GM19193 (cell line): ENCODE results near the gene KIF26B.

ENCODE experiments used
- POLR2A ChIP-seq: IDR thresholded peaks from 4 replicates; pipeline ENCODE4 v1.6.1; 2011; ENCODE audit not compliant: insufficient read depth, insufficient read length; ENCODE audit errors: extremely low read depth

The KIF26B gene

DNA sequence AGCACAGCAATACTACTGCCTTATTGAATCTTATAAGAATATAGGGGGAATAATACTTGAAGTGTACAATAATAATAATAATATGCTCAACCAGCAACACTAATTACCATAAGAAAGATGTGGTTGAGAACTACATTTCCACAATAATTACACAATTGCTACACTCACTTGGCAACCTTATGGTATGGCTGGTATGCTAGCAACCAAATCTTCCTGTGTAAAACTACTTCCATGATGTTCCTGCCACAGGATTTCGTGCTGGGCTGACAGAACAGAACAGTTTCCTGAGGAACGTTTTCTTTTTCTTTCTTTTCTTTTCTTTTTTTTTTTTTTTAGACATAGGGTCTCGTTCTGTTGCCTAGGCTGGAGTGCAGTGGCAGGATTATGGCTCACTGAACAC, 50.6 kb downstream of the KIF26B start:
- TF ChIP-seq POLR2A = no peak

DNA sequence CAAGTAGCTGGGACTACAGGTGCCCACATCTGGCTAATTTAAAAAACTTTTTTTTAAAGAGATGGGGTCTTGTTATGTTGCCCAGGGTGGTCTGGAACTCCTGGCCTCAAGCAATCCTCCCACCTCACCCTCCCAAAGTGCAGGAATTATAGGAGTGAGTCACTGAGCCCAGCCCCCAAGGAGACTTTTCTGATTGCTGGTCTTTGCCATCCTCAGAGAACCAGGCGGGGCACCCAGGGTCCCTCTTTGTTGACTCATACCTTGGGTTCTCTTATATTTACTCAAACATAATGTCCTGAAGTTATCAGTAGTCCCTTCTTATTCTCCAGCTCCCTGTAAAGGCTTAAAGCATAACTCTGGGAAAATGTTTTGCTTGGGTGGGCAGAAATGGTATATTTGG, 51.1 kb downstream of the KIF26B start:
- TF ChIP-seq POLR2A = no peak

DNA sequence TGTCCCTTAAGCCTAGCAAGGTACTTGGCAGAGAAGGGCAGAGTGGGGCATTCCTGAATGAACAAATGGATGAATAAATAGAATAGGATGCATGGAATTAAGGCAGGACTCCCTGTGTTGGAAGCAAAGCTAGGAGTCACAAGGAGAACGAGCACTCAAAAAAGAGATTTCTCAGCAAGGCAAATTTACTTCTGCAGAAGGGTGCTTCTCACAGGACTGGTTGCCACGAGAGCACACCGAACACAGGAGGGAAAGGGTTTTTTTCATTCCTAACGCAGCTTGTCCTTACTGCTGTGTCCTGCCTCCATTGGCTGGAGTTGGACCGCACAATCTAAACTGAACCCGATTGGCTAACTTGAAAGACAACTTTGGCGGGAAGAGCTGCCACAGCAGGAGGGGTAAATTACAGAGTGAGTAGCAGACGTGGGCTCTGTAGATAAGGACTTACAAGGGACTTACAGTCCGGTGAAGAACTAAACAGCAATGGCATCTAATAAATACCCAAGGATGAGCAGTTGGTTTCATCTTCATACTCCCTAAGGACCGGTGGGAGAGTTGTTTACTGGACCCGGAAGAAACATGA, 52.4 kb downstream of the KIF26B start:
- no peak for TF ChIP-seq POLR2A

DNA sequence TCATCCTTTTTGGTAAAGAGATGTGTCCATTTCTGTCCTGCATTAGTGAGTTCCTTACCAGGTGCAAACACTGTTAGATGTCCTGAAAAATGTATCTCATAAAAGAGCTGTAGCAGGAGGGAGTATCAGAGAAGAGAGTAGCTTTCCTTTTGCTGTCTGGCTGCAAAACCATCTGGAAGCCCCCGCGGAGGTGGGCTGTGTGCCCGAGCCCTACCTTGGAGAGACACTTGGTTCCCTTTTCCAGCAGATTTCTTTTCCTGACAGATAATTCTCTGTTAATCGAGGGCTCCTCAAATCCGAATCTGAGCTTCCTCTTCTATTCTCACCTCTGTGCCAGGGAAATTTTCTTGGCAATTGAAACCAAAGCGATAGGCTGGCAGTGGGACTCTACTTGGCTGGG, 53.0 kb downstream of the KIF26B start:
- no peak for TF ChIP-seq POLR2A

DNA sequence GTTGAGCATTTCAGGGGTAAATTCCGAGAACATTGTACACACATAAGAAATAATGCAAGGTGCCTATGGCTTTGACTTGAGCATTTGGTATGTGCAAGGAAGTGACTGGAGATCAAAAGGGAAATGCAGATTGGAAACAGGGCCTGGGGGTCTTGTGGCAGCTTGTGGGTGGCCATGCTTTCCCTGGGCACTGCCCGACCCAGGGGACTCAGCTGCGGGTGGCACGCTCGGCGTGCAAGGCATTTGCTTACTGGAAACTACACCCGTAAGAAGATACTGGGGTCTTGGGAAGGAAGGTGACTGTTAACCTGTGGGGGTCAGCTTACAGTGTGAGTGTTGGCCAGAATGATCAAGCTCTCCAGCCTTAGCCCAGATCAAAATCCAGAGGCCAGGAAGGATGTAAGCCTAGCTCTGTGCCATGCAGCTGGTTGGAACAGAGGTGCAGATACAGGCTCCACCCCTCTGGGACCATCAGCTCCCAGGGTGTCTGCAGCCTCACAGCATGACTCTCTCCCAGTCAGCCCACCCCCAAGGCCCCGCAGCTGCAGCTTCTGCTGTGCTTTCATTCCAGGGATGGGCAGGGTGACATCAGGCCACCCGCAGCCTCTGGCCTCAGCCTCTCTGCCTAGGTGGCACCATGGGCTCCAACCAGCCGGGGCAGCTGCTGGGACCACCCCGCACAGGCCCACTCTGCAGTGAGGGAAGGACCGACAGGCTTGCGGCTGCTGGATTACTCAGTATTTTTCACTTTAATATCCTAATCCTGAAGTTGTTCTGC, 55.1 kb downstream of the KIF26B start:
- TF ChIP-seq POLR2A = no peak

DNA sequence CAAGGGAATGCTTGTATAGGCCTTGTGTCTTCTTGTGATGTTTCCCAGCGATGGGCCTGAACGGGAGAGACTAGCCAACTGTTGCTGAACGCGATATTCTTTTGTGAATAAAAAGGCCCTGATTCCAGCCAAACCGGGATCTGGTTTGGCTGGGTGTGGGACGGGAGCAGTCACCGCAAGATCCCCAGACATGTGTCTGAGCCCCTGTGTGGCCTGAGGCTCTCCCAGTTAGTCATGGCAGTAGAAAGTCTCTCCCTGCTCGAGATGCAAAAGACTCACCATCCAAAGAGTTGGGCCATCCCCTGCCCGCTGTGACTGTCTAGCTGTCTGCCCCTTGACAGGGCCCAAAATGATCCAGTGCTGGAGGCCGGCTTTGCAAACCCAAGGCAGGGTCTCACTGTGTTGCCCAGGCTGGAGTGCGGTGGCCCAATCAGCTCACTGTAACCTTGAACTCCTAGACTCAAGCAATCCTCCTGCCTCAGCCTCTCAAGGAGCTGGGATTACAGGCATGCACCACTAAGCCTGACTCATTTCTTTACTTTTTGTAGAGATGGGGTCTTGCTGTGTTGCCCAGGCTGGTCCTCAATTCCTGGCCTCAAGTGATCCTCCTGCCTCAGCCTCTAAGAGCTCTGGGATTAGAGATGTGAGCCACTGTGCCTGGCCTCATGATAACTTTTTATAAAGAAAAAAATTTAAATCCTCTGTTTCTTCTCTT, 56.4 kb downstream of the KIF26B start:
- TF ChIP-seq POLR2A = no peak

DNA sequence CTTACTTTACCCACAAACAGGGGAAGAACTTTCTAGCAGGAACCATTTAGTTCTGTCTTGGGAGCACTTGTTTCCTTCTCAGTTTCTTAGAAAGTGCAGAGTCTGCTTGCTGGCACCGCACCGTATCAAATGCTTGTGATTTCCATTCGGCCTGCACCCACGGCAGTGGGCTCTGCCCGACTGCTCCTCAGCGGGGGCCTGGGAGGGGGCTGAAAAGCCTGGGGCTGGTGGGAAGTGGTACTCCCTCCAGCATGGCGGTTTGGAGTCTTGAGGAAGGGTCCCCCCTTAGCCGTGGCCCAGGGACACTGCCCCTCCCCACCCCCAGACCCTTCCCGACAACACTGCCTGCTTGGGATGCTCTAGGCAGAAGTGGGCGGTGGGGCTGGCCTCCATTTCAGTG, 57.0 kb downstream of the KIF26B start:
- TF ChIP-seq POLR2A = no peak

DNA sequence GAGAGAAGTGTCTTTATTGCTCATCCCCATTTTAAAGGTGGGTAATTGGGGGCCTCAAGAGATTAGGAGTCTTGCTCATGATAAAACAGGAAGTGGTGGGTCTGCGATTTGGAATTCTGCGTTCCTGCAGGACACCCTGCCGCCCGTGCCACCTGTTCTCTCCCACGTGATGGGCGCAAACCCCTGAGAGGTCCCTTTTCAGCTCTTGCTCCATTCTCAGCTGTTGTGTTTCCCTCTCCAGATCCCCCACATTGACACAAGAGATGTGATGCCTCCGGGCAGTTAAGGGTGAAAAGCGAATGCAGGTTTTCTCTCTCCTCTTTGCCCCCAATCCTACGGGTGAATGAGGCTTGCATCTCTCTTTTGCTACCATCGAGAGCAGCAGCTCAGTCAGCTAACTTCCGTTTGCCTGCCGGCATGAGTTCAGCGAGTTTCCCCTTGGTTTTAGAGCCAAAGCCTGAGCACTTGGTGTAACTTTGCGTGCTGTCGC, 57.5 kb downstream of the KIF26B start:
- TF ChIP-seq POLR2A = no peak

DNA sequence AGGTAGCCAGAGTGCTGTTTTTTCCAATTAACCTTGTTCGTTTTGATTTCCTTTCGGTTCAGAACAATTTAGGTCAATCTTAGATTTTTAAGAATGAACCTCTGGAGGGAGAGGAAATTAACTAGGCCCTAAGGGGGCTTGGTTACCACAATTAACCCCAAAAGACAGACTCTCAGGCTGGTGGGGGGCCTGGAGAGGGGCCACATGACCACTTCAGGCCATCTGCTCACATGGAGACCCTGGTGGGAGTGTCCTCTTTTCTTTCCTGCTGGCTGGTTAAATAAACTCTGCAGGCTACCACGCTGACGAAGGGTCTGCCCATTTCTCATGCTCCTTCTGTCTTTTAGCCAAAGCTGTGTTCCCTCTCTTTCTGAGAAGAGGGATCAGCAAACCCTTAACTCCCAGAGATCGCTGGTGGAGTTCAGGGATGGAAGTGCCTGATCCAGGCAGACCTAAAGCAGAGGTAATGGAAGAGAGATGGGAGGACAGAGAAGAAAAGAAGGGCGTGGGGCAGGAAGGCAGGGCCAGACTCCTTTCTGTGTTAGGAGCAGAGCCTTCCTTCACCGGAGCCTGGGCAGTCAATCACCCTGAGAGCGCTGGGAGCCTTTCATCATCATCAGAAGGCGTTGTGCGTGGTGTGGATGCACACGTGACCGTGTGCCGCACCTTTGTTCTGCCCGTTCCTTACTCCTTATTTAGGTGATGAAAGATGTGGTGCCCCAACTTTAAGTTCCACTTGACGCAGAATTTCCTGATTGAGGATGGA, 58.5 kb downstream of the KIF26B start:
- TF ChIP-seq POLR2A = no peak

DNA sequence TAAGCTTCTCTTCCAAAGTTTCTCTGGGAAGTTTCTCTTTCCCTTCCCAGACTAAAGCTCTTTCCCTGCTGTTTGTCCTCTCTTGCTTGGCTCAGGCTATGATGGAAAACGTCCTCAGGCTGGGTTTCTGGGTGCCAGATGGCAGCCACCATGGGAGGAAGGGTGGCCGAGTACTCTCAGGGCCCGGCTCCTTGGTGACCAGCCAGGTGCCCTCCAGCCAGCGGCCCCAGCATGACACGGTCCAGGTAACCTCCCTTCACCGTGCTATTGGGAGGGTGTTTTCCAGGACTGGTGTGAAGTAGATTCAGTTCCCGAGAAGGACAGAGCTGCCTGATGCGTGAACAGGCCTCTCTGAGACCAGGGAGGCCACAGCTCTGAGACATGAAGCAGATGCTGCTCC, 60.3 kb downstream of the KIF26B start:
- no peak for TF ChIP-seq POLR2A

DNA sequence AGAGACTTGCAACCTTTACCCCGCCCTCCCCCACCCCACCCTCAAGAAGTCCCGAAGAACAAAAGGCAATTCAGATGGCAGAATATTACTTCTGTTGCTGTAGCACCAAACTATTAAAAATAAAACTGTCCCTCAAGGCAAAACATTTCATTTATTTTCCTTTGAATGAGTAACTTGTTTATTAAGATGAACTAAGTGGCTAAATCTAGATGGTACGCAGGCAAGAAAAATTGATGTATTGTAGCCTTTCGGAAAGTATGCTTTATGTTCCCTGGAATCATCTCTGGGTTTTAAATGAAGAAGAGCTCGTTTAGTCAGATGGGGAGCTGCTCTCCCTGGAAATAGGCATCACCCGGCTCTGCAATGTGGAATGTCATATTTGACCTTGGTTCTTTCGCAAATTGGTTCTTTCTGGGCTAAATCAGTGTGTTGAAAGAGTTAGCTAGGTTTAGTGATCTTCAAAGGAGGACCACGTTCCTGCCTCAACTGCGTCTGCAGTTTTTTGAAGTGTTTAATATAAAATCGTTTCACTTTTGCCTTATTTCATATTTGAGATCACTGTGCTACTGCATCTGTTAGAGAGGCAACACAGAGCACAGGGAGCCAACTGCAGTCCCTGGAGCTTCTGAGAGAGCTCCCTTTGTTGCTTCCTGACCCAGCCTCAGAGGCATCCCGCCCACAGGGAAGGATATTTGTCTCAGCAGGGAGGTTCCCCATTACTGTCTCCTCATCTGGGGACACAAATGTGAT, 61.8 kb downstream of the KIF26B start:
- TF ChIP-seq POLR2A = no peak

DNA sequence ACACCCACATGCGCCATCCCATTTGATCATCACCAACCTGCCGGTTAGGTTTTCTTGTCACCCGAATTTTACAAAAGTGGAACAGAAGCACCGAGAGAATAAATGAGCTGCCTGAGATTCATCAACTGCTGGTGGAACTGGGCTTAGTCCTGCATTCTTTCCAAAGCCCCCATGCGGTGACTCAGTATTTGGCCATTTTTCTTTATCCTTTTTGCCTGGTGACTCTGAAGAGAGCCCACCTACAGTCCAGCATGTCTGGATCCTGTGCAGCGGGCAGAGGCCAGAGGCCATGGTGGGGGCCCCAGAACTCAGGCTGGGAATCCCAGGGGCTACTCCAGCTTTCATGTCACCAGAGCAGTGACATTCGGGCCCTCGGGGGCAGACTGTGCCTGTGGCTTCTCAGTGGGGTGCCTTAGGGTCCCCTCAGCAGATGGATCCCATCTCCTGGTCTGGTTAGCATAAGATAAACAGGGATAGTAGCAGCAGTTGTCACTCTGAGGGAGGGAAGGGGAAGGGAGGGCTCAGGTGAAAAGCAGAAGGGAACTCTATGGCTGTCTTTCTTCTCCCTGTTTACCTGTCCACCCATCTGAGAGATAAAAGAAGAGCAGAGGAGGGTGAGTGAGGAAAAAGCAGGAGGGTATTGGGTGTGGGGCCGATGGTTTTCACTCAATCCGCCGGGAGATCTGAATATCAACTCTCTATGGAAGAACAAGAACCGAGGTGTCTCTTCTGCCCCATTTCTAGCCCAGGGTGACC, 63.2 kb downstream of the KIF26B start:
- no peak for TF ChIP-seq POLR2A

DNA sequence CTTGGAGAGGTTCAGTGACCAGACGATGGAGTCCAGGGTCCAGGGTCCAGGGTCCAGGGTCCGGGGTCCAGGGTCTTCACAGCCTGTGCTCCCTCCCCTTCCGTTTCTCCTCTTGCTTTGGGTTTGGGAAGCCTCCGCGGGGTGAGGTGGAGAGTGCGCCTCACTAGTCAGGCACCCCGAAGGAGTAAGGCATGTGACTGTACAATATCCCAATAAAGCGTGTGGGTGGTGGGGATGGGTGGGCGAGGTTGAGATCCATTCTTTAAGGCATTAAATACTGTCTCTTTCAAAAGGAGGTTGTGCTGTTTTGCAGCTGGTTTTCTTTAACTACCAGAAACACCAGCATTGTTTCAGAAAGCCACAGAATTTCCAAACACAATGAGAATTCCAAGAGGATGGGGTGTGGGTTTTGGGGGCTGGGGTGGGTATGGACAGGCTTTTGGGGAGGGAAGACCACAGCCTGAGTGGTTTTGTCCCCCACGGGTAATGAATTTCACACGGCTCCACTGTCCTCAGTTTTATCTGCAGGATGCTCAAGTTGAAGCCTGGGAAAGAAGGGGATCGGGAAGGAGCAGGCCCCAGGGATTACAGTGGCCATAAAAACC, 65.7 kb downstream of the KIF26B start:
- TF ChIP-seq POLR2A = no peak

DNA sequence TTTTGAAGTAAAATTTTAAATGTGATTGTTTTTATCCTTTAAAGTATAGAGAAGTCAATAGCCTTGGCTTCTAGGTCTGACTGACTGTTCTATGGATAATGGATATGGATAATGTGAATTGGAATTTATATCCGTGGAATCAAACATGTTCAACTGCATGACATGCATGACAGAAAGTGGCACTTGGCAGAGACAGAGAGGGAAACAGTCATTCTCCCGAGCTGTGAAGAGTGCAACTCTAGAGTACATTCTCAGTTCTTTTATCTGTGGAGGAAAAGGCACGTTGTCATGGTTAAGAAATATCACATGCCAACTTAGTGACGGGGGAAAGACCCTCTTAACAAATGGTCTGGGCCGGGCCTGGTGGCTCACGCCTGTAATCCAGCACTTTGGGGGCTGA, 67.0 kb downstream of the KIF26B start:
- TF ChIP-seq POLR2A = no peak

DNA sequence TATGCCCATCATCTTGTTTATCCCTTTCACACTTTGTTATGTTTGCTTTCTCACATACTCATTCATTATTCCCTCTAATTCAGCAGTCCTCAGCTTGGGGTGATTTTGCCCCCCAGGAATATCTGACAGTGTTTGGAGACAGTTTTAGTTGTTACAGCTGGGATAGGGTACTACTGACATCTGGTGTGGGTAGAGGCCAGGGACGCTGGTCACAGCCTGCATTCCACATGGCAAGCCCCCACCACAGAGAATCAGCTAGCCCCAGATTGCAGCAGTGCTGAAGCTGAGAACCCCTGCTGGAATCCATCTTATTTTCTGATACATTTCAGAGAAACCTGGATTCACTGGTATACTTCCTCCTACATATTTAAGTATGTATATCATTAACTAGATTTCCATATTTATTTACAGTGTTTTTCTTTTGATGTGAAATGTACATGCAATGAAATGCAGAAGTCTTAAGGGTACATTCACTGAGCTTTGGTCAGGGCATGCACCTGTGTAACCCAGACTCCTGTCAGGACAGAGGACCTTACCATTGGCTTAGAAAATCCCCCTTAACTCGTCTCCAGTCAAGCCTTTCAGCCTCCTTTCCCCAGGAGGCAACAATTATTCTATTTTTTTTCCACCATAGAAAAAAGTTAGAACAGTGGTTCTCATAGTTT, 68.3 kb downstream of the KIF26B start:
- TF ChIP-seq POLR2A = no peak
